Sigmoid colon (tissue), 7 donors: ENCODE measurements around the gene TPT1. TPM values are rescaled to one million over a fixed set of nuclear protein-coding genes. Genes with fewer than 3 reads are reported as not detected.

Experiments
- DNase-seq: peaks from one replicate; pipeline ENCODE4 v3.0.0-alpha.2; 2019
- H3K27ac ChIP-seq, 4 donors: fragments of 200-600 bp; sonication (generic); one replicate each; pipeline ENCODE4 v1.5.1; 2016 to 2019; ENCODE audit warnings: mild to moderate bottlenecking in 1 of 4
- H3K27me3 ChIP-seq, 3 donors: fragments of 200-600 bp; sonication (generic); one replicate each; pipeline ENCODE4 v1.5.1; 2019; ENCODE audit warnings: mild to moderate bottlenecking in 1 of 3
- H3K36me3 ChIP-seq, 4 donors: fragments of 200-600 bp; sonication (generic); one replicate each; pipeline ENCODE4 v1.5.1; 2016 to 2019
- H3K4me1 ChIP-seq, 4 donors: fragments of 200-600 bp; sonication (generic); one replicate each; pipeline ENCODE4 v1.5.1; 2017 to 2019
- H3K4me3 ChIP-seq, 4 donors: fragments of 200-600 bp; sonication (generic); one replicate each; pipeline ENCODE4 v1.5.1; 2017 to 2019; ENCODE audit warnings: mild to moderate bottlenecking in 2 of 4, moderate library complexity in 1 of 4
- H3K9me3 ChIP-seq, 4 donors: fragments of 200-600 bp in 3 of 4; sonication (generic) in 3 of 4; one replicate each; pipeline versions ENCODE4 v1.5.1 to v1.6.1; 2013 to 2019
- EP300 ChIP-seq, 4 donors: sonication (generic); formaldehyde crosslinking; IDR thresholded peaks; one replicate each; pipeline ENCODE4 v1.6.1; 2017; ENCODE audit warnings: antibody characterized with exemption in 4 of 4
- POLR2A ChIP-seq, 2 donors: fragments of 450-650 bp; IDR thresholded peaks; one replicate each; pipeline ENCODE4 v1.6.1; 2016; ENCODE audit warnings: antibody characterized with exemption in 2 of 2, mild to moderate bottlenecking in 2 of 2, moderate library complexity in 2 of 2
- POLR2AphosphoS5 ChIP-seq, 4 donors: sonication (generic); formaldehyde crosslinking; IDR thresholded peaks; one replicate each; pipeline ENCODE4 v1.6.1; 2017; ENCODE audit warnings: antibody characterized with exemption in 4 of 4
- WGBS, 2 donors: extraction: QIAGEN DNeasy Blood & Tissue Kit; methylation state at CpG; one replicate each; pipeline ENCODE4 v1.1.7; 2013; 5-methylcytosine and 5-hydroxymethylcytosine counted together
- intact Hi-C: fragments of 100-400 bp; cut with DNase I; formaldehyde crosslinking; loops from one replicate; pipeline ENCODE4 v1.15.1; 2023
- polyA plus RNA-seq, 3 donors: library from polyadenylated mRNA; stranded (reverse); fragments of 200-250 nt; gene quantifications; one replicate each; pipeline ENCODE4 v1.2.3, GENCODE V29; 2013
- total RNA-seq, 4 donors: library from RNA; depleted of rRNA; stranded (reverse); fragments of >200 nt; gene quantifications; one replicate each; pipeline ENCODE4 v1.1.0, GENCODE V29; 2016
- TF ChIP-seq, protein P1 (sequence below), 4 experiments: fragments of 450-650 bp in 3 of 4; fragments of 200-600 bp in 1 of 4; IDR thresholded peaks; one replicate each; pipeline ENCODE4 v1.5.1; 2016 to 2019; ENCODE audit warnings: antibody characterized with exemption in 4 of 4, mild to moderate bottlenecking in 3 of 4, moderate library complexity in 2 of 4
- donor health status: healthy with polysubstance abuse.
- donor health status: Bipolar disorder and iron deficiency.
- donor health status: healthy.

TPT1 gene
- total and polyA plus RNA-seq, 7 donors = 3,556 to 14,118 (median 5,645) TPM

DNA sequence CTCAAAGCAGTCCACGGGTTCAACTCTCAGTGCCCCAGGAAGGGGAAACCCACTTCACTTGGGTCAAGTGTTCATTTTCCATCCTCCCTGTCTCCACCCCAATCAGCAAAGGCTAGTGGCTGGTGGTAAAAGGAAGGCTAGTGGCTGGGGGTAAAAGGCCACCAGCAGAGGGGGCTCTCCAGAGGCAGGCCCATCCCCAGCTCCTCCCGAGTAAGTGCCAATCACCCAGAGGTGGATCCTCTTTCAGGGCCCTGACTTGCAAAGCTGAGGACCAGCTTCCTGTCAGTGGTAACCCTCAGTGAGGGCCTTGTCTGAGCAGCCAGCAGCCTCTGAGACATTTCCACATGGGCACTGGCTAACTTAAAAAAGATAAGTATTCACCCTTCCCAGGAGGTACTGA lies 22.0 kb upstream of the TPT1 start:
- 83 to 92% methylated on average over 2 of the region's 2 CpGs for WGBS, 2 donors
- intact Hi-C loops = no loop called here

GRCh38 chr13:45361596-45362206 lies 20.7 kb upstream of the TPT1 start:
- H3K9me3 ChIP-seq = no peaks in the 10 kb centered on the region
- intact Hi-C loops = no loop called here
- H3K27me3 ChIP-seq = no peaks in the 10 kb centered on the region
- H3K4me1 ChIP-seq = no peaks in the 10 kb centered on the region
- H3K27ac ChIP-seq = no peak overlapping the region
- no peak for DNase-seq
- 92 to 95% methylated on average over 14 of the region's 14 CpGs for WGBS, 2 donors
- peaks cover 0 to 41% (median 3%) of the 10 kb centered on the region in 4 donors for H3K36me3 ChIP-seq
- H3K4me3 ChIP-seq = no peak overlapping the region
- TF ChIP-seq EP300 (IDR thresholded peaks at IDR 0.05) (no peak), POLR2A (IDR thresholded peaks at IDR 0.05) (no peak), POLR2AphosphoS5 (IDR thresholded peaks at IDR 0.05) (no peak)
- TF ChIP-seq, protein P1, sequence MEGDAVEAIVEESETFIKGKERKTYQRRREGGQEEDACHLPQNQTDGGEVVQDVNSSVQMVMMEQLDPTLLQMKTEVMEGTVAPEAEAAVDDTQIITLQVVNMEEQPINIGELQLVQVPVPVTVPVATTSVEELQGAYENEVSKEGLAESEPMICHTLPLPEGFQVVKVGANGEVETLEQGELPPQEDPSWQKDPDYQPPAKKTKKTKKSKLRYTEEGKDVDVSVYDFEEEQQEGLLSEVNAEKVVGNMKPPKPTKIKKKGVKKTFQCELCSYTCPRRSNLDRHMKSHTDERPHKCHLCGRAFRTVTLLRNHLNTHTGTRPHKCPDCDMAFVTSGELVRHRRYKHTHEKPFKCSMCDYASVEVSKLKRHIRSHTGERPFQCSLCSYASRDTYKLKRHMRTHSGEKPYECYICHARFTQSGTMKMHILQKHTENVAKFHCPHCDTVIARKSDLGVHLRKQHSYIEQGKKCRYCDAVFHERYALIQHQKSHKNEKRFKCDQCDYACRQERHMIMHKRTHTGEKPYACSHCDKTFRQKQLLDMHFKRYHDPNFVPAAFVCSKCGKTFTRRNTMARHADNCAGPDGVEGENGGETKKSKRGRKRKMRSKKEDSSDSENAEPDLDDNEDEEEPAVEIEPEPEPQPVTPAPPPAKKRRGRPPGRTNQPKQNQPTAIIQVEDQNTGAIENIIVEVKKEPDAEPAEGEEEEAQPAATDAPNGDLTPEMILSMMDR (IDR thresholded peaks at IDR 0.05) = no peak

More for the DNA sequence above, 22.0 kb upstream of the TPT1 start:
- H3K27me3 ChIP-seq = no peaks in the 10 kb centered on the region
- no peaks in the 10 kb centered on the region for H3K9me3 ChIP-seq
- H3K36me3 ChIP-seq = peaks cover 0 to 32% (median 3%) of the 10 kb centered on the region in 4 donors
- TF ChIP-seq EP300 (IDR thresholded peaks at IDR 0.05) = no peak
- no peak for TF ChIP-seq POLR2AphosphoS5 (IDR thresholded peaks at IDR 0.05)
- no peak for TF ChIP-seq POLR2A (IDR thresholded peaks at IDR 0.05)
- TF ChIP-seq, protein P1 (IDR thresholded peaks at IDR 0.05) = no peak
- no peak for DNase-seq
- no peak overlapping the region for H3K27ac ChIP-seq
- no peak overlapping the region for H3K4me3 ChIP-seq
- no peaks in the 10 kb centered on the region for H3K4me1 ChIP-seq

DNA sequence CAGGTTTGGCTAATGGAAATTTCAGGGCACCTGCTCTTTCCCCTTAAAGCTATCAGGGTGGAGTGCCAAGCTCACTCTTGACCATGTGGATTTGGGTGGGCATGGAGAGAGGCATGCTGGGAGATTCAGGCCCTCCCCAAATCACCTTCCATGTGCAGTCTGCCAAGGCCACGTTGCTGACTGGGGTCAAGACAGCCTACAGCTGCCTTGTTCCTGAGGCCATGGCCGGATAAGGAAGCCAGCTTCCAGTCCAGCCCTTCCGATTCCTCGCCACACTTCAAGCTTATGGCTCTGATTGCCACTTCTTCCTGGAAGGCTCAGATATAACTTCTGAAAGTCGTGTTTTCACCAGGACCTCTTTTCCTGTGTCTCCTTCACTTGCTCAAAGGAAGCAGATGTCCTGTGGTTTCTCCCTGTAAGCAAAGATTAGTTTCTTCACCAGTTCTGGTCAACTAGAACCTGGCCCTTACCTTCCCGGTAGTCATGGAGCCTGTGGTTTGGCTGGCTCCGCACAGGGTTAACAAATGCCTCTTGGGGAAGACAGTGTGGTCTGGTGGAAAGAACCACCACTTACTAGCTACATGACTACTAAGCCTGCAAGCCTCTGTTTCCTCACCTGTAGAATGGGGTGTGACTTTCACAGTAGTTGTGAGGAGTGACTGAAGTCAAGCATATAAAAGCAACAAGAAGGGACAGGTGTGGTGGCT lies 16.1 kb upstream of the TPT1 start:
- intact Hi-C loops = no loop called here
- no peak for TF ChIP-seq POLR2A (IDR thresholded peaks at IDR 0.05)
- no peak for TF ChIP-seq EP300 (IDR thresholded peaks at IDR 0.05)
- no peak for TF ChIP-seq POLR2AphosphoS5 (IDR thresholded peaks at IDR 0.05)
- TF ChIP-seq, protein P1 (IDR thresholded peaks at IDR 0.05) = no peak
- H3K9me3 ChIP-seq = no peaks in the 10 kb centered on the region
- no peaks in the 10 kb centered on the region for H3K27me3 ChIP-seq
- no peak overlapping the region for H3K4me3 ChIP-seq
- peaks cover 0 to 70% (median 5%) of the 10 kb centered on the region in 4 donors for H3K36me3 ChIP-seq
- DNase-seq = no peak
- WGBS, 2 donors = 60 to 85% methylated on average over 7 of the region's 7 CpGs
- H3K4me1 ChIP-seq = no peaks in the 10 kb centered on the region
- no peak overlapping the region for H3K27ac ChIP-seq

- DNase-seq = no peak
- H3K36me3 ChIP-seq = peaks cover 0 to 80% (median 5%) of the 10 kb centered on the region in 4 donors
- no peak overlapping the region for H3K4me3 ChIP-seq
- H3K9me3 ChIP-seq = no peaks in the 10 kb centered on the region
- WGBS, 2 donors = 88 to 97% methylated on average over 1 of the region's 1 CpG
- H3K4me1 ChIP-seq = peaks cover 0 to 6% (median 0%) of the 10 kb centered on the region in 4 donors
- H3K27ac ChIP-seq = no peak overlapping the region
- TF ChIP-seq EP300 (IDR thresholded peaks at IDR 0.05) (no peak), POLR2AphosphoS5 (IDR thresholded peaks at IDR 0.05) (no peak), POLR2A (IDR thresholded peaks at IDR 0.05) (no peak)
- TF ChIP-seq, protein P1 (IDR thresholded peaks at IDR 0.05) = no peak
- H3K27me3 ChIP-seq = no peaks in the 10 kb centered on the region
- intact Hi-C loops = no loop called here
Measured at GRCh38 chr13:45353895-45354294, 12.9 kb upstream of the TPT1 start.
